UCSD-AML1 (cell line): ENCODE measurements around the gene POMT2.
"Not testable (repeated sequence)": the region's sequence is repeated elsewhere in the genome, so short reads cannot be mapped to it uniquely, and the experiment has no call there.

ENCODE experiments used
- DNase-seq: peaks from one replicate; lab custom pipeline; 2025; ENCODE audit not compliant: unreplicated experiment; lab: John Stamatoyannopoulos, UW

POMT2 gene

DNA sequence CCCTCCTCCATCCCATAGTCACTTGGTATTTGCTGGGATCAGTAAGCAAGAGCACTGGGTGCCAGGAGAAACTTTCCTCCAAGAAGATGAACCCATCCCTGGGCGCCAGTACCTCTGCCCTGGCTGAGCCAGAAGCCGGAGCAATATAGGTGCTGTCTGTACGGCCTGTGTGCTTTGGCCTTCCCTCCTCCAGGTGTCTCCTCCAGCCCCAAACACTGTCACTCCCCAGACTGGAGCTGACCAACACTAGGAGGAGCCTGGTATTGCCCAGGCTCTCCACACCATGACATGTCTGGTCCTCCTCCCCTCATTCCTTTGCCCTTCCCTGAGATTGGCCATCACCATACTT, 5.0 kb upstream of the POMT2 start:
- DNase-seq: no peak

DNA sequence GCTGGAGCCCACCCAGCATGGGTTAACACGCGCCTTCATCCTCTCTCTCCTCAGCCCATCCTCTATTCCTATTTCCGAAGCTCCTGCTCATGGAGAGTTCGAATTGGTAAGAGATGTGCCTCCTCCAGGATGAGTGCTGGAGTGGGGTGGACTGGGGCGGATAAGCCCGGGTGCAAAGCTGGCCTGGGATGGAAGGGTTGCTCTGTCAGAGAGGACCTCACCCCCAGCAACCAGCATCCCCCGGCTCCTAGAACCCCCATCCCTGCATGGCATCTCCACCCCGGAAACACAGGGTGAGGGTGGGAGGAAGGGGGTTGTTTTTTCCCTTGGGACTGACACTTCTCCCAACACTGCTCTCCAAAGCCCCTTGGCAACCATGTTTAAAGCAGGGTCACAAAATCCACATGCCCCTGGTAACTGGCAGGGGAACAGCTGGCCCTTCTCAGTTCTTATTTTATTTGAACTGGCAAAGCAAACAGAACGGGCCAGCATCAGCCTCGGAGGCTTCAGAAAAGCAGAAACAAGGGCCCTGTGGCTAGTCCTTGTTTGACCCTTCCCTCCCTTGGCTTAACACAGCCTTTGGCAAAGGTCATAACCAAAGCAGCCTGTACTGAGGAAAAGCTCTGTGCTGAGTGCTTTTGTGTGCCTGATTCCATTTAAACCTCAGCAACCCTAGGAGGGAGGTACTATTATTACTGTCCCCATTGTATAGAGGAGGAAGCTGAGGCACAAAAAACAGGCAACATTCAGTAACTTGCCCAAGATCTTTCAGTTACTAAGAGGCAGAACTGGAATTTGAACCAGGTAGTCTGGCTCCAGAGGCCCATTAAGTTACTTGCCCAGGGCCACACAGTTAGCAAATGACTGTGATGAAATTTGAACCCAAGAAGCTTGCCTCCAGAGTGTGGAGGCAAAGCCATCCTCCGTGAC, 4.4 kb upstream of the POMT2 start:
- no peak for DNase-seq

DNA sequence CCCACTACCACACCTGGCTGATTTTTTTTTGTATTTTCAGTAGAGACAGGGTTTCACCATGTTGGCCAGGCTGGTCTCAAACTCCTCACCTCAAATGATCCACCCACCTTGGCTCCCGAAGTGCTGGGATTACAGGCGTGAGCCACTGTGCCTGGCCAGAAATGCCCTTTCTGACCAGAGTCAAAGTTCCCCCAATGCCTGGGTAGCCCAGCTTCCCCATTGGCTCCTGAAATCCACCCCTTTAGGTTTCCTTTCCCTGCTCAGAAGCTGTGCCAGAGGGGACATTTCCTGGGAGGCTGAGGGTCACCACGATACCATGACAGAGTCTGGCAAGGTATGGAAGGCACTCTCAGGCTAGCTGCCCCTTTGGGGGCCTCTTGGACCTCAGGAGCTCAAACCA, 3.6 kb upstream of the POMT2 start:
- no peak for DNase-seq

GRCh38 chr14:77323571-77323970, 2.9 kb upstream of the POMT2 start:
- no peak for DNase-seq

- no peak for DNase-seq
Measured at GRCh38 chr14:77322951-77323350, 2.3 kb upstream of the POMT2 start.

DNA sequence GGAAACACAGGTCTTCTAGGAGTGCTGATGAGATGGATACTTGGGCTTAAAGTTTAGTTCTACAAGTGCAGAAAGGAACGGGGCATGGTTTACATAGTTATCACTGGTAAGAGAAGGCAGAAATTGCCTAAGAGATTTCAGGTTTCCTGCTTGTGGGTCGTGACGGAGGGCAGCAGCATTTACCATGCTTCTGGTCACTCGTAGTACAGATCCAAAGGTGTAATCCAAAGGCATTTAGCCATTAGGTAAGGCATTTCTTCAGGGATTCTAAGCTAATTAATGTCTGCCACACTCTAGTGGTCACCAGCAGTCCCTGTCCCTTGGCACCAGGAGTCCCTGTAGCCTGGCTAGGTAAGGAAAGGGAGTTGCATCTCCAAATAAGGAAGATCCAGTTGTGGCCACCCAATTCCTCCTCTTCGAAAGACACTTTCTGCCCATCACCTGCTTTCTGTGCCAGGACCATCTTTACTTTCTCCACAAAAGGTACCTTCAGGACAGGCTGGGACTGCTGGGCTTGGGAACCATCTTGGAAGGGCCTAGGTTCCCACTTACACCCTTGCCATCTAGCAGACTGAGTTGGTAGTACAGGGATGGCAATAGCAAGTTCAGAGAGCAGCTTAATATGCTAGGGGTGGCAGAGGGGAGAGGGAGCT, 1.7 kb upstream of the POMT2 start:
- DNase-seq: no peak

- DNase-seq: no peak
Measured at GRCh38 chr14:77319422-77319821, 1.3 kb downstream of the POMT2 start.

GRCh38 chr14:77318756-77319155, 1.9 kb downstream of the POMT2 start:
- DNase-seq: not testable (repeated sequence)

GRCh38 chr14:77318006-77318553, 2.6 kb downstream of the POMT2 start:
- DNase-seq: no peak

GRCh38 chr14:77316872-77317301, 3.8 kb downstream of the POMT2 start:
- no peak for DNase-seq

DNA sequence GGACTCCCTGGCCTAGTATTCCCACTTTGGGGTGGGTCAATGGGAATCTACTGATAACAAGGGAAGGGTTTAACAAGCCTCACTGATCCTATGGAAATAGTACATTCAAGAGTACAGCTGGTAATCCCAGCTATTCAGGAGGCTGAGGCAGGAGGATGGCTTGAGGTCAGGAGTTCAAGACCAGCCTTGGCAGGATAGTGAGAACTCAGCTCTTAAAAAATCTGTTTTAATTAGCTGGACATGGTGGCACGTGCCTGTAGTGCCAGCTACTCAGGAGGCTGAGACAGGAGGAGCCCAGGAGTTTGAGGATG, 4.5 kb downstream of the POMT2 start:
- DNase-seq: no peak

DNA sequence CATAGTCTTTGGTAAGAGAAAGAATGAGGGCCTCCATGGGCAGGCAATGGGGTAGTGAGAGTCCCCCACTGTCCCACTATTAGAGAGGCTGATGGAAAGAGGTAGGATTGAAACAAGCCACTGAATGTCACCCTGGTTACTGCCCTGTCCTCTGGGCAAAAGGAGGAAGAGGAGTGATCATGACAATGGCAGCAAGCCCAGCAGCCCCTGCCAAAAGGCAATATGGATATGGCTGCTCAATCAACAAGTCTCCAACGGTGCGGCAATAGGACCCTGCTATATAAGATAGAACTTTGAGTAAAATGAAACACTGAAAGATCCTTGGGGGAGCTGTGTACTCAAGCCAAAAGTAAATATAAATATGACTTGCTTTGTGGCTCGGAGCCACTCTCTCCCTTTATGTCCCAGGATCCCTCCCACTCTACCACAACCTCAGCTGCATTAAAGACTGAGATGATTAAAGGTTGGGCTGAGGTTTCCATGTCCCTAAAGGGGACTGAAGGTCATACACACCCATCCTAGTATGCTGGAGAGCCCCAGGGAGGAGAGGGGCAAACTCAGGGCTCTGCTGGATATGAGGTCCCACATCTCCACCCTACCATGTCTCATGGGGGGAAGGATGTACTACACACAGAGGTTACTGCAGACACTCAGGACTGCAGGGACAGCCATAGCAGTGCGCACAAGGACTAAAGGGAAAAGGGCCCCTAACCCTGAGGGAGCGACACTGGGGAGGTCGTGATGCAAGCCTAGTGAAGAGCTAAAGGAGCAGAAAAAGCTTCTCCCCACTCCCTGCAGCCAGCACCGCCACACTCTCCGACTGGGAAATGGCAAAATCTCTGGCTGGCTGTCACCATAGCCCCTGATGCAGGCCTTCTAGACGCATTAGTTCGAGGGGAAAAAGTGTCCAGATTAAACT, 5.9 kb downstream of the POMT2 start:
- DNase-seq: no peak

GRCh38 chr14:77314043-77314442, 6.6 kb downstream of the POMT2 start:
- no peak for DNase-seq

DNA sequence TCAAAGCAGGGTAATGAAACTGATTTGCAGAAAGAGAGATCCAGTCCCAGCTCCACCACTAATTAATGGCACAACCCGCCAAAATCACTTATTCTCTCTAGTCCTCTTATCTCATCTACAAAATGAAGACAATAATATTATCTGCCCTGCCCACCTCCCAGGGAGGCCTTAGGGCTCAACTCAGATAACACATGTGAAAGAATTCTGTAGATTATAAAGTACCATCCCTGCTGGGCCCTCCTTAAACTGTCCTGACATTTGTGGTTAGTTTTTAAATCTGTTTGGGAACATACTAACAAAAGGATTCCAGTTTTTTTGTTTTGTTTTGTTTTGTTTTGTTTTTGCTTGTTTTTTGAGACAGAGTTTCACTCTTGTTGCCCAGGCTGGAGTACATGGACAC, 7.3 kb downstream of the POMT2 start:
- no peak for DNase-seq

GRCh38 chr14:77311217-77311616, 9.5 kb downstream of the POMT2 start:
- no peak for DNase-seq

- DNase-seq: no peak
Measured at GRCh38 chr14:77310026-77310425, 10.7 kb downstream of the POMT2 start.

DNA sequence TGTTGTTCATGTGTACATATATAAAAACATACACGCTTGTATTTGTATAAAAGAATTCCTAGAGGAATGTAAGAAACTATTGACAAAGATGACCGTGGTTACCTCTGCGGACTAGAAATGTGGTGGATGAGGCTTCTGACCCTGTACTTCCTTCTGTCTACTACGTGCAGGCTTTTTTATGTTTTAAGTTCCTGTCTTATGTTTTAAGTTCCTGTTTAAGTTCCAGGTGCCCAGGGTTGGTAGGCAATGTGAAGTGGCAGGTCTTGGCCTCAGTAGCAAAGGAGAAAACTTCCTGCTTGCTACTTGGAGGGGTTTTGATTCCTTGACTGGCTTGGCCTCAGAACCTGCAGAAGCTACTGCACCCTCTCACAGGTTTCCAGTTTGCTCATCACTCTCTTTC, 11.6 kb downstream of the POMT2 start:
- no peak for DNase-seq

GRCh38 chr14:77306851-77307496, 13.7 kb downstream of the POMT2 start:
- no peak for DNase-seq

GRCh38 chr14:77306416-77306815, 14.3 kb downstream of the POMT2 start:
- DNase-seq: no peak

DNA sequence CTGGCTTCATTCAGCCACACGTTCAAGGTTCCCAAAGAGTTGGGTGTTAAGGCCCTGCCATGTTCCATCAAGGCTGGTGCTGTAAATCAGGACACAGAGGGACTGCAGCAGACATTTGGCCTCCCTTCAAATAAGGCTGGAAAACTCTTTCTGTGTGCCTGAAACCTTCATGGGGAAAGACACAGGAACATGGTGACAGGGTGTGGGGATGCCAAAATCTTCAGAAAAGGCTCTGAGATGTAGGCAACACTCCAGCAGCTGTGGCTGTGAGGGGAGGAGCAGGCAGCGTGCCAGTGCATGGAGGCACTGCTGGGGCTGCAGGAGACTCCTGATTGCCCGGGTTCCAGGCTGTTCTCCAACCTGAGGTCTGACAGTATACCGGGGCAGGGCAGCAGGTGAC, 15.0 kb downstream of the POMT2 start:
- no peak for DNase-seq
